Right lobe of liver (tissue), 4 donors: ENCODE data around the gene GFOD1.

Source experiments
- POLR2A ChIP-seq: fragments of 450-650 bp; IDR thresholded peaks from one replicate; pipeline ENCODE4 v1.6.1; 2017; ENCODE audit warnings: antibody characterized with exemption, mild to moderate bottlenecking
- TF ChIP-seq, protein P1 (sequence below), 4 donors: fragments of 200-600 bp in 3 of 4; fragments of 450-650 bp in 1 of 4; IDR thresholded peaks; one replicate each; pipeline versions ENCODE4 v1.5.1 to v1.8.0; 2016 to 2022; ENCODE audit warnings: antibody characterized with exemption in 4 of 4, mild to moderate bottlenecking in 2 of 4
- donor health status: DM: no; HTN: no; CAD: no.
- donor health status: DM: no; HTN: no; CAD: no.
- donor health status: DM: no; HTN: yes; CAD: no.

DNA sequence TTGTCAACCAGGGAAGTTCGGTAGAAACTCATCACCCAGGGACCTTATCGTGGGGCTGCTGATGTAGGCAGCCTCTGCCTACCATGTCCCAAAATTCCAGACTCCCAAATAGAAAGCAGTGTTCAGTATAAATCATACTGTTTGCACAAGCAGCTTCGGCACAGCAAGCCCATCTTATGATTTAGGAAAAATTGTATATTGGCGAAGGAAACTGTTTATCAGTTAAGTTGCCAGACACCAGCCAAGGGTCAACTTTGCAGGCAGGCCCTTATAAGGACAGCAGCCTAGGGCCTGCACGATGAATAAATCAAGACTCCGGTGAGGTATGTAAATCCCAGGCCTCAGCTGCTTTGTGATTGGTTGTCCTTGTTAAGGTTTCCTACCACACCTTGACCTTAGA is 36.8 kb downstream of the GFOD1 start:
- TF ChIP-seq, protein P1, sequence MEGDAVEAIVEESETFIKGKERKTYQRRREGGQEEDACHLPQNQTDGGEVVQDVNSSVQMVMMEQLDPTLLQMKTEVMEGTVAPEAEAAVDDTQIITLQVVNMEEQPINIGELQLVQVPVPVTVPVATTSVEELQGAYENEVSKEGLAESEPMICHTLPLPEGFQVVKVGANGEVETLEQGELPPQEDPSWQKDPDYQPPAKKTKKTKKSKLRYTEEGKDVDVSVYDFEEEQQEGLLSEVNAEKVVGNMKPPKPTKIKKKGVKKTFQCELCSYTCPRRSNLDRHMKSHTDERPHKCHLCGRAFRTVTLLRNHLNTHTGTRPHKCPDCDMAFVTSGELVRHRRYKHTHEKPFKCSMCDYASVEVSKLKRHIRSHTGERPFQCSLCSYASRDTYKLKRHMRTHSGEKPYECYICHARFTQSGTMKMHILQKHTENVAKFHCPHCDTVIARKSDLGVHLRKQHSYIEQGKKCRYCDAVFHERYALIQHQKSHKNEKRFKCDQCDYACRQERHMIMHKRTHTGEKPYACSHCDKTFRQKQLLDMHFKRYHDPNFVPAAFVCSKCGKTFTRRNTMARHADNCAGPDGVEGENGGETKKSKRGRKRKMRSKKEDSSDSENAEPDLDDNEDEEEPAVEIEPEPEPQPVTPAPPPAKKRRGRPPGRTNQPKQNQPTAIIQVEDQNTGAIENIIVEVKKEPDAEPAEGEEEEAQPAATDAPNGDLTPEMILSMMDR (IDR thresholded peaks at IDR 0.05), result no peak
- TF ChIP-seq POLR2A, result no peak
